Adrenal gland (tissue), 19 donors: ENCODE results near the gene METTL24. TPM values are rescaled to one million over a fixed set of nuclear protein-coding genes. Genes with fewer than 3 reads are reported as not detected.

Source experiments
- DNase-seq, 7 donors: peaks; one replicate each; pipeline ENCODE4 v3.0.0-alpha.2; 2019 to 2020
- H3K27ac ChIP-seq, 5 donors: fragments of 200-600 bp; sonication (generic) in 4 of 5; 1 replicate in 3 of 5; 2 replicates in 2 of 5; pipeline versions ENCODE4 v1.5.1 to v1.8.0; 2016 to 2020; ENCODE audit warnings: mild to moderate bottlenecking in 1 of 5
- H3K27me3 ChIP-seq: fragments of 200-600 bp; 2 replicates; pipeline ENCODE4 v1.8.0; 2021
- H3K36me3 ChIP-seq, 2 donors: fragments of 200-600 bp; replicated peaks in 1 of 2; 1 replicate in 1 of 2; 2 replicates in 1 of 2; pipeline versions ENCODE4 v1.5.1 to v1.8.0; 2018 to 2022
- H3K4me1 ChIP-seq, 2 donors: fragments of 200-600 bp; replicated peaks in 1 of 2; 1 replicate in 1 of 2; 2 replicates in 1 of 2; pipeline versions ENCODE4 v1.5.1 to v1.8.0; 2018 to 2021
- H3K4me3 ChIP-seq, 4 donors: fragments of 200-600 bp; sonication (generic) in 3 of 4; one replicate each; pipeline ENCODE4 v1.5.1; 2016 to 2018
- H3K9me3 ChIP-seq, 3 donors: fragments of 200-600 bp; sonication (generic) in 1 of 3; replicated peaks in 1 of 3; 1 replicate in 2 of 3; 2 replicates in 1 of 3; pipeline versions ENCODE4 v1.5.1 to v1.8.0; 2016 to 2021
- CTCF ChIP-seq, 6 experiments: fragments of 450-650 bp in 4 of 6; fragments of 200-600 bp in 2 of 6; sonication (generic) in 1 of 6; IDR thresholded peaks; 1 replicate in 5 of 6; 2 replicates in 1 of 6; pipeline versions ENCODE4 v1.5.1 to v1.8.0; 2016 to 2021; ENCODE audit warnings: antibody characterized with exemption in 6 of 6, mild to moderate bottlenecking in 2 of 6, moderate library complexity in 1 of 6
- POLR2A ChIP-seq, 2 donors: fragments of 450-650 bp; IDR thresholded peaks; one replicate each; pipeline ENCODE4 v1.6.1; 2017; ENCODE audit warnings: antibody characterized with exemption in 2 of 2, mild to moderate bottlenecking in 2 of 2, moderate library complexity in 1 of 2
- WGBS, 4 donors: extraction: QIAGEN DNeasy Blood & Tissue Kit in 2 of 4; methylation state at CpG; one replicate each; pipeline versions ENCODE4 v1.1.5 to v1.1.7; 2013 to 2017; 5-methylcytosine and 5-hydroxymethylcytosine counted together
- intact Hi-C, 2 donors: fragments of 100-400 bp; cut with DNase I; formaldehyde crosslinking; loops; one replicate each; pipeline versions ENCODE4 v1.14.1 to v1.15.0; 2022 to 2023
- long read RNA-seq, 10 donors: library from polyadenylated mRNA in 3 of 10; unstranded in 2 of 10; stranded (forward) in 1 of 10; transcript quantifications; one replicate each; pipeline ENCODE4 v2.0.0 and lab custom pipeline, GENCODE V29; 2021 to 2026
- polyA plus RNA-seq, 3 donors: library from polyadenylated mRNA; stranded (reverse); fragments of 200-250 nt in 2 of 3; fragments of 350-450 nt in 1 of 3; fragmentation: Illumina TruSeq in 1 of 3; extraction: RNeasy Lipid Tissue Mini Kit (QIAGEN cat#74804) in 1 of 3; gene quantifications; one replicate each; pipeline ENCODE4 v1.2.3, GENCODE V29; 2013 to 2014
- total RNA-seq, 9 donors: library from RNA; depleted of rRNA in 4 of 9; stranded (reverse); fragments of >200 nt in 4 of 9; fragments of 120-200 nt in 1 of 9; fragmentation: NEBNext Ultra II Directional in 1 of 9; extraction: Animal tissue kit (Norgen Biotek cat#: 25700) in 1 of 9; gene quantifications; one replicate each; pipeline versions ENCODE4 v1.1.0 to v1.2.4, GENCODE V29; 2013 to 2023
- donor health status: healthy with polysubstance abuse.
- donor health status: Bipolar disorder and iron deficiency.
- donor health status: DM: yes; HTN: yes; CAD: no.
- donor health status: DM: no; HTN: no; CAD: no.
- donor health status: DM: no; HTN: no; CAD: no.
- donor health status: DM: yes; HTN: yes; CAD: no.

METTL24 gene
- 1 to 10 TPM in 8 of 9 donors, not detected in 1; 1.1 to 5.0 (median 3.0) TPM for total RNA-seq
- under 1 TPM; 0.20 to 0.97 (median 0.90) TPM for polyA plus RNA-seq
- long read RNA-seq, donor 1 = 0 reads
- long read RNA-seq, donor 2 = 0 reads
- long read RNA-seq, donor 3 = 0 reads
- long read RNA-seq, donor 4 = 0 reads
- long read RNA-seq, donor 5, transcript METTL24-201 (5 exons, 1,119 nt) = major isoform, 5 of 6 reads
- long read RNA-seq, donor 5, partial matches to known transcripts = 0 of 6 reads
- long read RNA-seq, donor 5, other reads (novel, unspliced or antisense) = 1 of 6 reads
- long read RNA-seq, donor 6, partial matches to known transcripts = 0 of 1 reads
- long read RNA-seq, donor 6, other reads (novel, unspliced or antisense) = 1 of 1 reads
- long read RNA-seq, donor 7 = 0 reads
- long read RNA-seq, donor 8 = 0 reads
- long read RNA-seq, donor 9 = 0 reads
- long read RNA-seq, donor 10 = 0 reads

- 1 to 38% (median 3%) methylated on average over 4 to 107 of the region's 107 CpGs for WGBS, 4 donors
Observed at GRCh38 chr6:110357664-110358552, at the start of gene METTL24. Gene METTL24, minus strand, starts transcription at chr6:110358349. Its CDS starts 77 bp downstream, at chr6:110358272.

GRCh38 chr6:110404607-110405006 is 46.5 kb upstream of the METTL24 start:
- no peaks in the 10 kb centered on the region for H3K27me3 ChIP-seq
- no peaks in the 10 kb centered on the region for H3K36me3 ChIP-seq
- 25 to 49% (median 32%) methylated on average over 8 of the region's 8 CpGs for WGBS, 4 donors
- no peak overlapping the region for H3K4me3 ChIP-seq
- intact Hi-C loops = no loop called here
- H3K9me3 ChIP-seq = no peaks in the 10 kb centered on the region
- H3K27ac ChIP-seq = no peak overlapping the region
- peak in 3 of 7 donors; percentile 30 to 48 (median 32) for DNase-seq
- TF ChIP-seq POLR2A (IDR thresholded peaks at IDR 0.05) (no peak), CTCF (IDR thresholded peaks at IDR 0.05) (no peak)
- peaks cover 4 to 5% of the 10 kb centered on the region in 2 donors for H3K4me1 ChIP-seq

More at GRCh38 chr6:110357664-110358552, at the start of gene METTL24:
- TF ChIP-seq POLR2A (IDR thresholded peaks at IDR 0.05) (no peak), CTCF (IDR thresholded peaks at IDR 0.05) (peak in 1 of 6 experiments; percentile 2)
- H3K4me3 ChIP-seq = peak within 1 kb of the TSS in 2 of 4 donors; percentile 26 to 65
- peak in 2 of 7 donors; percentile 19 to 33 for DNase-seq
- no peaks in the 10 kb centered on the region for H3K36me3 ChIP-seq
- intact Hi-C loops = no loop called here
- H3K27me3 ChIP-seq = no peaks in the 10 kb centered on the region
- H3K9me3 ChIP-seq = no peaks in the 10 kb centered on the region
- H3K4me1 ChIP-seq = peaks cover 0 to 20% of the 10 kb centered on the region in 2 donors
- H3K27ac ChIP-seq = peak within 1 kb of the TSS in 2 of 5 donors; percentile 79 to 82

GRCh38 chr6:110401585-110402176 is 43.5 kb upstream of the METTL24 start:
- 89 to 97% (median 91%) methylated on average over 4 of the region's 4 CpGs for WGBS, 4 donors
- TF ChIP-seq POLR2A (IDR thresholded peaks at IDR 0.05) (no peak), CTCF (IDR thresholded peaks at IDR 0.05) (no peak)
- intact Hi-C loops = no loop called here

More at GRCh38 chr6:110401585-110402176, 43.5 kb upstream of the METTL24 start:
- Histone ChIP-seq H3K36me3 (no peaks in the 10 kb centered on the region), H3K27me3 (no peaks in the 10 kb centered on the region), H3K4me3 (no peak overlapping the region), H3K9me3 (no peaks in the 10 kb centered on the region), H3K4me1 (peaks cover 4 to 5% of the 10 kb centered on the region in 2 donors), H3K27ac (no peak overlapping the region)
- DNase-seq = no peak
